Fibroblast of lung (primary cell): Measurements from ENCODE around the gene PPP1R12A.

Experiments used
- CTCF ChIP-seq, 2 donors: IDR thresholded peaks in 1 of 2; conservative IDR thresholded peaks in 1 of 2; 1 replicate in 1 of 2; 2 replicates in 1 of 2; pipeline ENCODE4 v1.5.1; 2011 to 2012; ENCODE audit warnings: low read length in 2 of 2, control low read depth in 1 of 2, inconsistent platforms in 1 of 2, low read depth in 1 of 2, mild to moderate bottlenecking in 1 of 2
- EZH2 ChIP-seq: IDR thresholded peaks from 2 replicates; pipeline ENCODE4 v1.5.1; 2012; ENCODE audit warnings: low read length, control low read depth, mild to moderate bottlenecking; ENCODE audit errors: missing control alignments

- TF ChIP-seq CTCF (conservative IDR thresholded peaks at IDR 0.05 in 1 of 2, IDR thresholded peaks at IDR 0.05 in 1 of 2; ENCODE audit: low read depth in 1 of 2, low read length in 2 of 2), result no peak
- TF ChIP-seq EZH2, result no peak
These were observed 77.2 kb downstream of the PPP1R12A start for GRCh38 chr12:79857675-79858074.
